Muscle layer of colon (tissue), 2 donors: ENCODE data around the gene LSM12.

Source experiments
- H3K27ac ChIP-seq: one replicate; pipeline ENCODE4 v1.7.0; 2013; ENCODE audit warnings: low read depth, mild to moderate bottlenecking, low read length, moderate library complexity
- H3K27me3 ChIP-seq, 2 donors: one replicate each; pipeline ENCODE4 v1.7.0; 2013; ENCODE audit warnings: low read length in 2 of 2, mild to moderate bottlenecking in 2 of 2; ENCODE audit not compliant: insufficient read depth in 2 of 2, control insufficient read depth in 1 of 2
- H3K36me3 ChIP-seq: one replicate; pipeline ENCODE4 v1.7.0; 2013; ENCODE audit warnings: mild to moderate bottlenecking, low read length; ENCODE audit not compliant: insufficient read depth
- H3K4me1 ChIP-seq: one replicate; pipeline ENCODE4 v1.7.0; 2013; ENCODE audit warnings: mild to moderate bottlenecking, low read length; ENCODE audit not compliant: insufficient read depth
- H3K4me3 ChIP-seq, 2 donors: one replicate each; pipeline ENCODE4 v1.7.0; 2013; ENCODE audit warnings: low read length in 2 of 2, low read depth in 1 of 2, mild to moderate bottlenecking in 1 of 2, moderate library complexity in 1 of 2
- H3K9ac ChIP-seq: one replicate; pipeline ENCODE4 v1.7.0; 2013; ENCODE audit warnings: low read length
- H3K9me3 ChIP-seq: one replicate; pipeline ENCODE4 v1.7.0; 2013; ENCODE audit warnings: mild to moderate bottlenecking, low read length
- donor health status: abdominal sarcoma.
- donor health status: Adenocarcinoma of cecum.

LSM12 gene

DNA sequence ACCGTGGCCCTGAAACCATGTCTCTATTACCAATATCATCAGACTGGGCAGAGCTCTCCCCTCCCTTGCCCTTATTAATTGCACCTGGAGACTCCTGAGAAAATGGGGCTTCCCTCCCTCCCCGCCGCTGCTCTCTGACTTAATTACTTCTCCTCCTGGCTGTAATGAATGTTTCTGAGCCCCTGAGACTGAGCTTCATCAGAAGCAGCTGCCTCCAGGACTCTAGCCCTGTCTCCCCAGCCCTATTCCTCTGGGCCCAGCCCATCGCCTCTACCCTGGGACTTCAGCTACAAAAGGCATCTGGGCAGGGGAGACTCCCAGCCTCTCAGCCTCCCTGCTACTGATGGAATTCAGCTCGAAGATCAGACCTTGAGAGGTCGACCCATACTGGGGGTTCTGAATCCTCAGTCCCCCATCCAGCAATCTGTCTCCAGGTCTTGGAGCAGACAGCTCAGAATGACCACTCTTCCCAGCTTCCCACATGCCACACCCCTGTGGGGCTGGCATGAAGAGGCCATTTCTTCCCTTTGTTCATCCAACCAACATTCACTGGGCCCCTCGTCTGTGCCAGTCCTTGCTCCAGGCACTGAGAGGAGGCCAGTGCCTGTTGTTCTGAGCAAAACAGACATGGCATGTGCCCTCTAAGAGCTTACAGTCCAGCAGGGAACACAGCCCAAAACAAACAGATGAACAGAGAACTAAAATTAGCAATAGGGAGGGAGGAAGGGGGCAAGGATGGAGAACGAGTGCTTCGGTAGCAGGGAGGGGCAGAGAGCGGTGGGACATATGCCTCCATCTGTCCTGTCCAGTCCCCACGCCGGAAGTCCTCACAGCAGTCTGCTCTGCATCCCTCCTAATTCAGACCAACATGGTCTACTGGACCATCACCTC lies 79.1 kb downstream of the LSM12 start:
- Histone ChIP-seq H3K4me3 (no peak overlapping the region), H3K27me3 (peaks cover 7 to 28% of the 10 kb centered on the region in 2 donors), H3K4me1 (peaks cover 5% of the 10 kb centered on the region), H3K9me3 (no peaks in the 10 kb centered on the region), H3K27ac (no peak overlapping the region), H3K9ac (no peak overlapping the region), H3K36me3 (no peaks in the 10 kb centered on the region)

DNA sequence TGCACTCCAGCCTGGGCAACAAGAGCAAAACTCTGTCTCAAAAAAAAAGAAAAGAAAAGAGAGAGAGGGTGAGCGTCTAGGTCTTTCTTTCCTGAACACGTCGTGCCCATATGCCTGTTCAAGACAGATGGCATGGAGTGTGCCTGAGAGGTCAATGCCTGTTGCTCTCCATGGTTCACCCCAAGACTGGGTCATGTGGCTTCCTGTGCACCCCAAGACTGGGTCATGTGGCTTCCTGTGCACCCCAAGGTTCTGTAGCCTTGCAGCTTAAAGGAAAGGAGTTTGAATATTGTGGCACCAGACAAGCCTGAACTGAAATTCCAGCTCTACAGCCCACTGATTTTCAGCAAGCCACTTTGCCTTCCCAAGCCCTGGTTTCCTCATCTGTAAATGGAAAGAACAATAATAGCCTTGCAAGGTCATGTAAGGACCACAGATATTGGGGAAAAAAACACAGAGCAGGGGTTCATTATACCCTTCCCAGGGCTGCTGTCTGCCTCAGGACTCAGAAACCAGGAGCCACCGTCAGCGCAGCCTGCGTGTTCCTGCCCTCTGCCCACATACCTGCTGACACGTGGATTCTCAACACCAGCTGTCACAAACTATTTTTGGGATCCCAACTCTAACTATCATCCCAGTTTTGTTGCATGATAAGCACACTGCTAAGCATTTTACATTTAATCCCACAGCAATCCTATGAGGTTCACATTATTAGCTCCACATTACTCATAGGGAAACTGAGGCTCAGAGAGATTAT lies 80.1 kb downstream of the LSM12 start:
- H3K9ac ChIP-seq, result no peak overlapping the region
- no peak overlapping the region for H3K4me3 ChIP-seq
- H3K27me3 ChIP-seq, result peaks cover 14 to 34% of the 10 kb centered on the region in 2 donors
- no peak overlapping the region for H3K27ac ChIP-seq
- H3K36me3 ChIP-seq, result no peaks in the 10 kb centered on the region
- H3K9me3 ChIP-seq, result no peaks in the 10 kb centered on the region
- H3K4me1 ChIP-seq, result peaks cover 5% of the 10 kb centered on the region

DNA sequence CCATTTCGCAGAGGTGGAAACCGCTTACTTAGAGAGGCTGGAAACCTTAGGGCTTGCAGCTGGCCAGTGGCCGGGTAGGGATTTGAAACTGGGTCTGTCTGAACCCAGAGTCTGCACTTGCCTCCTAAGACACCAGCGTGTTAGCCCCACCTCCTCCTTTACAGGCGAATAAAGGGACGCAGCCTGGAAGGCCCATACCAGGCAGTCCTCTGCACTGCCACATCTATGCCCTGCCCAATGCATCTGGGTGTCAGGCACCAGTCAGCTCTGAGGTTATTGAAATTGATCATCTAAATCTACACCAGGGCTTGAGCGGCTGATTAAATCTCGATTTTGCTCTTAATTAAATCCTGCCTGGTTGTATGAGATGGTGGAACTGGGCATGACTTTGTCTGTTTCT lies 82.0 kb downstream of the LSM12 start:
- peaks cover 14 to 34% of the 10 kb centered on the region in 2 donors for H3K27me3 ChIP-seq
- H3K27ac ChIP-seq, result no peak overlapping the region
- H3K4me1 ChIP-seq, result peaks cover 5% of the 10 kb centered on the region
- H3K9me3 ChIP-seq, result no peaks in the 10 kb centered on the region
- no peaks in the 10 kb centered on the region for H3K36me3 ChIP-seq
- no peak overlapping the region for H3K9ac ChIP-seq
- H3K4me3 ChIP-seq, result no peak overlapping the region
